MV-4-11 (cell line): ENCODE measurements around the gene TNFRSF21.
A peak's percentile ranks its signal among the peaks of the same experiment; 100 is the strongest.
"Not testable (repeated sequence)": the region's sequence is repeated elsewhere in the genome, so short reads cannot be mapped to it uniquely, and the experiment has no call there.

Experiments used
- DNase-seq: peaks from one replicate; lab custom pipeline; 2025; lab: John Stamatoyannopoulos, UW

TNFRSF21 gene

GRCh38 chr6:47323321-47323720 is 13.6 kb upstream of the TNFRSF21 start:
- DNase-seq, result no peak

GRCh38 chr6:47321577-47321976 is 11.9 kb upstream of the TNFRSF21 start:
- DNase-seq, result no peak

- DNase-seq, result no peak
Measured at GRCh38 chr6:47319867-47320266, 10.2 kb upstream of the TNFRSF21 start.

GRCh38 chr6:47319382-47319781 is 9.7 kb upstream of the TNFRSF21 start:
- DNase-seq, result no peak

- no peak for DNase-seq
Measured at GRCh38 chr6:47318236-47318989, 8.7 kb upstream of the TNFRSF21 start.

- DNase-seq, result not testable (repeated sequence)
Measured at GRCh38 chr6:47315181-47315580, 5.5 kb upstream of the TNFRSF21 start.

GRCh38 chr6:47310131-47310480 is 401 bp upstream of the TNFRSF21 start:
- no peak for DNase-seq

- DNase-seq, result no peak
Measured at GRCh38 chr6:47308552-47309290, 984 bp downstream of the TNFRSF21 start.

- no peak for DNase-seq
Measured at GRCh38 chr6:47308198-47308517, 1.5 kb downstream of the TNFRSF21 start.

- DNase-seq, result no peak
Measured at GRCh38 chr6:47307362-47308197, 2.1 kb downstream of the TNFRSF21 start.

- no peak for DNase-seq
Measured at GRCh38 chr6:47306887-47307286, 2.8 kb downstream of the TNFRSF21 start.

GRCh38 chr6:47303861-47304260 is 5.8 kb downstream of the TNFRSF21 start:
- DNase-seq, result no peak

GRCh38 chr6:47303342-47303741 is 6.4 kb downstream of the TNFRSF21 start:
- DNase-seq, result no peak

- DNase-seq, result peak; percentile 27
Measured at GRCh38 chr6:47302043-47302442, 7.7 kb downstream of the TNFRSF21 start.

- DNase-seq, result no peak
Measured at GRCh38 chr6:47301441-47301840, 8.3 kb downstream of the TNFRSF21 start.

- DNase-seq, result no peak
Measured at GRCh38 chr6:47300417-47300816, 9.3 kb downstream of the TNFRSF21 start.

- DNase-seq, result no peak
Measured at GRCh38 chr6:47299965-47300364, 9.7 kb downstream of the TNFRSF21 start.

GRCh38 chr6:47298475-47298874 is 11.2 kb downstream of the TNFRSF21 start:
- DNase-seq, result no peak

GRCh38 chr6:47294990-47295389 is 14.7 kb downstream of the TNFRSF21 start:
- no peak for DNase-seq

- no peak for DNase-seq
Measured at GRCh38 chr6:47292944-47293343, 16.8 kb downstream of the TNFRSF21 start.

GRCh38 chr6:47292027-47292426 is 17.7 kb downstream of the TNFRSF21 start:
- no peak for DNase-seq

GRCh38 chr6:47290124-47290834 is 19.4 kb downstream of the TNFRSF21 start:
- DNase-seq, result no peak
